ENCODE data around the gene RNU6-7. TPM values are rescaled to one million over a fixed set of nuclear protein-coding genes. Genes with fewer than 3 reads are reported as not detected.

RNU6-7 gene
- polyA plus RNA-seq, 3 donors from 2014 or later, result not detected

GRCh38 chr14:32251530-32251929, 49.7 kb downstream of the RNU6-7 start:
- H3K4me3 Mint-ChIP-seq, result no peak overlapping the region
- no peaks in the 10 kb centered on the region for H3K4me1 Mint-ChIP-seq

More at GRCh38 chr14:32251530-32251929, 49.7 kb downstream of the RNU6-7 start:
- Mint-ChIP-seq H3K27ac (no peak overlapping the region), H3K27me3 (ENCODE audit: low read depth in 3 of 3) (no peaks in the 10 kb centered on the region), H3K36me3 (no peaks in the 10 kb centered on the region), H3K9me3 (no peaks in the 10 kb centered on the region)
- no peak for DNase-seq

Other genes with a start within 250 kb of the RNU6-7 start
- gene ARHGAP5, start 124.7 kb upstream of the RNU6-7 start, polyA plus RNA-seq, result 10 to 100 TPM in 2 of 3 donors, 1 to 10 TPM in 1; 6.8 to 16.9 (median 11.3) TPM
- not detected for gene RNU6-8, start 1.2 kb downstream of the RNU6-7 start, polyA plus RNA-seq
- not detected for gene AKAP6, start 127.3 kb downstream of the RNU6-7 start, polyA plus RNA-seq

All from immature natural killer cell (primary cell).